Hepatocyte (in vitro differentiated cells): Measurements from ENCODE around the gene ACP5.

Source experiments
- CTCF ChIP-seq: fragments of 200-600 bp; sonication (generic); IDR thresholded peaks from 2 replicates; pipeline ENCODE4 v1.5.1; 2016; ENCODE audit warnings: antibody characterized with exemption, mild to moderate bottlenecking; ENCODE audit not compliant: poor library complexity
- EZH2 ChIP-seq: fragments of 200-600 bp; sonication (generic); IDR thresholded peaks from 2 replicates; pipeline ENCODE4 v1.6.1; 2016; ENCODE audit warnings: antibody characterized with exemption, mild to moderate bottlenecking, borderline replicate concordance
- EZH2phosphoT487 ChIP-seq: fragments of 200-600 bp; sonication (generic); IDR thresholded peaks from one replicate; pipeline ENCODE4 v1.6.1; 2018; ENCODE audit warnings: antibody characterized with exemption, mild to moderate bottlenecking, low read depth, moderate library complexity; ENCODE audit not compliant: unreplicated experiment, severe bottlenecking

GRCh38 chr19:11556634-11557420 is 20.6 kb downstream of the ACP5 start:
- TF ChIP-seq CTCF (no peak), EZH2phosphoT487 (no peak), EZH2 (no peak)
